Measurements from ENCODE around the gene SLC12A4.
"Not testable (repeated sequence)": the region's sequence is repeated elsewhere in the genome, so short reads cannot be mapped to it uniquely, and the experiment has no call there.

Gene SLC12A4

DNA sequence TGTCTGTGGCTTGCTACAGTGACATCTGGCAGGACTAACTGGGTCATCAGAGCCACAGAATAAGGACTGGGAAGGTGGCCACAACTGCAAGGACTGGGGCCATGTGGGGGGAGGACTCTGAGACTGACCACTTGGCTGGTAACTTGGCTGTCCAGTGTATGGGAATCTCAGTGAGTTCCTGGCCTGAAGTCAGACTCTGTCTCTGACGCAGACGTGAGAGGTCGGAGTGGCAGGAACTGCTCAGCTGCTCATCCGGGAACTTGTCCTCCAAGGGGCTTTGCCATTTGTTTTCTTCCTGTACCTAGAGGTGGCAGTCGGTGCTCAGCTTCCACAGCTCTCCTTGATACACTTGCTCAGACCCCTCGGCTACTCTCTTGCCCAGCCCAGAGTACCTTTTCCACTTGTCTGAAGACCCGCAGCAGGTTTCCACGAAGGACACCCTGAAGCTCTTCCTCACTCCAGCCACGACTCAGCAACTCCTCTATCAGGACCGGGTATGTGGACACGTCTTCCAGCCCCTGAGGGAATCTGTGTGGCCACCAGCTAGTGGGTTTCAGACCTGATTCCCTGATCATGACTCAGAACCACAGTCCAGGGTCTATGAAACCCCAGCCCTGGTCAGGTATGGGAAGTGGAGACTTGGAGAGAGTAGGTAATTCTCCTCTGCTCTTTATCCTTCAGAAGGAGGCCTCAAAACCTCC is 19.2 kb upstream of the SLC12A4 start:
- no peak for DNase-seq (ENCODE audit: low read depth)

DNA sequence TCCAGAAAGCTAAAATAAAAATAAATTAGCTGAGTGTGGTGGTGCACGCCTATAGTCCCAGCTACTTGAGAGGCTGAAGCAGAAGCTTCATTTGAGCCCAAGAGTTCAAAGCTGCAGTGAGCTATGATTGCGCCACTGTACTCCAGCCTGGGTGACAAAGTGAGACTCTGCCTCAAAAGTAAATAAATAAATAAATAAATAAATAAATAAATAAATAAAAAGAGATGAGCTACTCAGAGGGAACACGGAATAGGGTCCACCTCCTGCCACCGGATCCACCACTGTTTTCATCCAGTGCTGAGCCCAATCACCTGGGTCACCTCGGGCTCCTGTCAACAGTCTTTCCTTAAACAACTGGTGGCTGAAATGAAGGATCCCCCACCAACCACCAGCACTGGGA is 18.5 kb upstream of the SLC12A4 start:
- no peak for DNase-seq (ENCODE audit: low read depth)

DNA sequence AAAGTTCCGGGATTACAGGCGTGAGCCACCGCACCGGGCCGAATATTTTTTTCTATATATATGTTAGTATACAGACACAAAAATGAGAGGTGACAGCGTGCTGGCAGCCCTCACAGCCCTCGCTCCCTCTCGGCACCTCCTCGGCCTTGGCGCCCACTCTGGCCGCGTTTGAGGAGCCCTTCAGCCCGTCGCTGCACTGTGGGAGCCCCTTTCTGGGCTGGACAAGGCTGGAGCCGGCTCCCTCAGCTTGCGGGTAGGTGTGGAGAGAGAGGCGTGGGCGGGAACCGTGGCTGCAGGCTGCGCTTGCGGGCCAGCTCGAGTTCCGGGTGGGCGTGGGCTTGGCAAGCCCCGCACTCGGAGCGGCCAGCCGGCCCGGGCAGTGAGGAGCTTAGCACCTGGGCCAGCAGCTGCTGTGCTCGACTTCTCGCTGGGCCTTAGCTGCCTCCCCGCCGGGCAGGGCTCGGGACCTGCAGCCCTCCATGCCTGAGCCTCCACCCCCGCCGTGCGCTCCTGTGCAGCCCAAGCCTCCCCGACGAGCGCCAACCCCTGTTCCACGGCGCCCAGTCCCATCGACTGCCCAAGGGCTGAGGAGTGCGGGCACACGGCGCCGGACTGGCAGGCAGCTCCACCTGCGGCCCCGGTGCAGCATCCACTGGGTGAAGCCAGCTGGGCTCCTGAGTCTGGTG is 13.7 kb upstream of the SLC12A4 start:
- no peak for DNase-seq (ENCODE audit: low read depth)

DNA sequence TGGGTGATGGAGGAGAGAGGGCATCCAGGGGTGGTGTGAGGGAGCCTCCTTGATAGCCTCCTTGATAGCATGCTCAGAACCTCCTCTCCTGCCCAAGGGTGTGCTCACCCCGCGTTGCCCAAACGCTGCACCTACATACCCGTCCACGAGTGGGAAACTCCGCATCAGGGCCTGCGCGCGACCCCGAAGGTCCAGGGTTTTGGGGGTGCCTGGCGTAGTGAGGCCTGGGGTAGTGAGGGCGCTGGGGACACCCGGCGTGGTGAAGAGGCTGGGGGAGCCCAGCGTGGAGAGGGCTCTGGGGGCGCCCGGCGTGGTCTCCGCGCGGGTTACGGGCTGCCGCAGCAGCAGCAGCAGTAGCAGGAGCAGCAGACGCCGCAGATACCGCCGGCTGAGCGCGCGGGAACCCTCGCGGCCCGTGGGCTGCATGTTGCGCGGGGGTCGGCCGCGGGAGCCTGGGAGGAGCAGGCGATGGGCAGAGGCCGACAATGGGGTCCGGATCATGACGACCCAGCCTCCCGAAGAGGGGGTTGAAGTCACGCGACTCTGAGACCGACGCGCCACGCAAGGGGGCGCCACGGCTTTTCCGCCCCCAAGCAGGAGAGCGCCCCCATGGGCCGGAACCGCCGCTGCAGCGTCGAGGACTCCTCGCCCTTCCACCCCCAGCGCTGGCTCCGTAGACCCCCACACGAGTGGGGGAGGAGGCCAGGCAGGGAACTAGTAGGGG is 11.7 kb upstream of the SLC12A4 start, which contains the start of gene DPEP3:
TSS of gene DPEP3 (minus strand) at position 545 of the 724 bp plus-strand sequence. CDS start at position 426, 119 bp downstream.
- DNase-seq (ENCODE audit: low read depth), result no peak

DNA sequence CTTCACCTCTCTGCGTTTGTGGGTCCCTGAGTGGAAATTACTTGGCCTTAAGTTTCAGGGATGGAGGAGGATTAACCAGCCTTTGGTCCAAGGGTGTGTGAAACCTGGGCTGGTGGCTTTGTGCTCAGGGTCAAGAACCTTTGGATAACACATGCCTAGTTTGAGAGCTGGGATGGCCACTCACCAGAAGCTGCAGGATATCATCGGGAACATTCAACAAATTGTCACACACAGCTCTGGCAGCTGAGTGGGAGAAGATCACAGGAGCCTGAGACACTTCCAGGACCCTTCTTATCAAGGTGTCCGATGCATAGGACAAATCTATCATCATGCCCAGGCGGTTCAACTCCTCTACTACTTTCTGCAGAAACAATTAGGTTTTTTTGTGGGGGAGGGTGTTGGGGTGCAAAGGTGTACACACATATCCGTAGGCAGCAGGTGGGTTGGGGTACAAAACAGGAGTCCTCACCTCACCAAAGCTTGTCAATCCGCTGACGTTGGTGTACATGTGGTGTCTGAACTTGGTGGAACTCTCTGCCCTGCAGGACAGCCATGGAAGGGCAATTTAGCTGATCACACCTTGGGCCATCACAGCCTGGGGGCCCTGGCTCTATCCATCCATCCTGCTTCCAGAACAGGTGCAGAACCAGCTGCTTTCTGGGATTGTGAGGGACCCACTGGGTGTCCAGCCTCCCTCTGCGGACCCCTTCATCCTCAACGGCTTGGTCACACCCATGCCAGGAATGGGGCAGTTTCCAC is 9.2 kb upstream of the SLC12A4 start:
- no peak for DNase-seq (ENCODE audit: low read depth)

DNA sequence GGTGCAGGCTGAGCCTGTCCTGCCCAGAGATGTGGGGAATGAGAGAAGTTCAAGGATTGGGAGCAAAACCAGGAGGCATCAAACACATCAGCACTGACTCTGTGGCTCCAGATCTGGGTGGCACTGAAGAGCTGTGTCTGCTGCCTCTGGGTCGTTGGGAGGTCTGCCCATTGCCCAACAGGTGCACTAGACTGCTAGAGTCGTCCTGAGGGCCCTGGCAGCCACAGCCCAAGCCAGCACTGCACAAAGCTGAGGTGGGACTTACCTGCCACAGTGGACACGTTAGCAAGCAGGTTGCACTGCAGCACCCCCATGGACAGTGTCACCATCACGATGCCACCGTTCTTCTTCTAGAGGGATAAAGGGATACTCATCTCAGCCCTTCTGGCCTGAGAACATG is 8.6 kb upstream of the SLC12A4 start:
- no peak for DNase-seq (ENCODE audit: low read depth)

DNA sequence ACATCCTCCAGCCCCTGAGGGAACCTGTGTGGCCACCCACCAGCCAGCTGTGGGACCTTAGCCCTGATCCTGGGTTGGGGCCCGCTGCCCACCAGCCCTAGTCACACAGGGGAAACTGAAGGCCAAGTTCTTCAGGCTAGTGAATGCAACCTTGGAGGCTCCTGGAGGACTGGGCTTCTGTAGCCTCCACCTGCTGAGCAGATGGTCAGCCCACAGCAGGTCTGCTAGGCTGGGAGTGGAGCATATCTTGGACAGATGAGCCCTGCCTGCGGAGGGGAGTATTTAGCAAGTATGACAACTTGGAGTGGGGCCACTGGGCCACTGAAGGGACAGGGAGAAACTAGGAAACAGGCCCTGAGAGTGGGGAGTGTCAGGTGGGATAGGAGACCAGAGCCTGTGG is 7.8 kb upstream of the SLC12A4 start:
- no peak for DNase-seq (ENCODE audit: low read depth)

DNA sequence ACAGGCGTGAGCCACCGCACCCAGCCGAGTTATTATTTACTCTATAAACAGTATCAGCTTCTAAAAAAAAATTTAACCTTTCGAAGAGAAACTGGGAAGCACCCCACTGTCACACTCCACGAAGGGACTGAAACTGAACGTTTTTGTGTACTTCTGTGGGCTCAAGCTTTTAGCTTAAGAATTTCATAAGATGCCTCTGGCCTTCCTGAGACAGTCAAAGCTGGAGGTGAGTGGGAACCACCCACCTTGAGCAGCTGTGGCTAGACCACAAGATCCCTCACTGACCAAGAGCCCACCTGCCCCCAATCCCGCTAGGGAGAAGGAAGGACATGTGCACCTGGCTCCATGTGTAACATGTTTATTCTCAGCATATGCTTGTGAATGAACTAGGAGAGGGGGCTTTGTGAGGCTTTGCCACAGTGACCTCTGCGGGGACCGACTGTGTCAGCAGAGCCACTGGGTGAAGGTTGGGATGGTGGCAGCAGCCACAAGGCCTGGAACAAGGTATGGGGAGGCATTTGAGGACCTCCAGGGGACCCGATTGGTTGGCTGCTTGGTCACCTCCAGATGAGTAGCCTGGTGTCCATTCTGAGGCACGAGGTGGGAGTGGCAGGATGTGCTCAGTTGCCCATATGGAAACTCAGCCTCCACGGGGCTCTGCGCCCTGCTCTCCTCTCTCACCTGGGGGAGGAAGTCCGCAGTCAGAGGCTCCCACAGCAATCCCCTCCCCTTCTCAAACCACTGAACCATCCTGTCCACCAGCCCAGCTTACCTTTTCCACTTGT is 7.1 kb upstream of the SLC12A4 start:
- DNase-seq (ENCODE audit: low read depth), result no peak

DNA sequence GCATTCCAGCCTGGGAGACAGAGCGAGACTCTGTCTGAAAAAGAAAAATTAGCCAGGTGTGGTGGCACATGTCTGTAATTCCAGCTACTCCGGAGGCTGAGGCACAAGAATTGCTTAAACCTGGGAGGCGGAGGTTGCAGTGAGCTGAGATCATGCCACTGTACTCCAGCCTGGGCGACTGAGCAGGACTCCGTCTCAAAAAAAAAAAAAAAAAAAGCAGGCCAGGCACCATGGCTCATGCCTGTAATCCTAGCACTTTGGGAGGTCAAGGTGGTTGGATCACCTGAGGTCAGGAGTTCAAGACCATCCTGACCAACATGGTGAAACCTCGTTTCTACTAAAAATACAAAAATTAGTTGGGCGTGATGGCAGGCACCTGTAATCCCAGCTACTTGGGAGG is 3.8 kb upstream of the SLC12A4 start:
- not testable (repeated sequence) for DNase-seq (ENCODE audit: low read depth)

DNA sequence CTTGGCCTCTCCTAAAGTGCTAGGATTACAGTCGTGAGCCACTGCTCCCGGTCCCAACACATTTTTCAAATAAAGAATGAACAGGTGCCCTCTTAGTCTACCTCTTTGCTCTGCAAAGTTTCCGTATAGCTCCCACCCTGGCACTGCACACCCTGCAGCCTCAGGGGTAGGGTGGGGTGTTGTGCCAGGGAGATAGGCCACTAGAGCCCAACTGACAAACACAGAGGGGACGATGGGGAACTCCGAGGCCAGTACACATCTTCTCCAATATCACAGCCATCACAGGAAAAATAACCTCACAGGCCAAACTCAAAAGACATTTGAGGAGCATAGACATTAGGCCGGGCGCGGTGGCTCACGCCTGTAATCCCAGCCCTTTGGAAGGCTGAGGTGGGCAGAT is 2.7 kb upstream of the SLC12A4 start:
- DNase-seq (ENCODE audit: low read depth), result no peak

DNA sequence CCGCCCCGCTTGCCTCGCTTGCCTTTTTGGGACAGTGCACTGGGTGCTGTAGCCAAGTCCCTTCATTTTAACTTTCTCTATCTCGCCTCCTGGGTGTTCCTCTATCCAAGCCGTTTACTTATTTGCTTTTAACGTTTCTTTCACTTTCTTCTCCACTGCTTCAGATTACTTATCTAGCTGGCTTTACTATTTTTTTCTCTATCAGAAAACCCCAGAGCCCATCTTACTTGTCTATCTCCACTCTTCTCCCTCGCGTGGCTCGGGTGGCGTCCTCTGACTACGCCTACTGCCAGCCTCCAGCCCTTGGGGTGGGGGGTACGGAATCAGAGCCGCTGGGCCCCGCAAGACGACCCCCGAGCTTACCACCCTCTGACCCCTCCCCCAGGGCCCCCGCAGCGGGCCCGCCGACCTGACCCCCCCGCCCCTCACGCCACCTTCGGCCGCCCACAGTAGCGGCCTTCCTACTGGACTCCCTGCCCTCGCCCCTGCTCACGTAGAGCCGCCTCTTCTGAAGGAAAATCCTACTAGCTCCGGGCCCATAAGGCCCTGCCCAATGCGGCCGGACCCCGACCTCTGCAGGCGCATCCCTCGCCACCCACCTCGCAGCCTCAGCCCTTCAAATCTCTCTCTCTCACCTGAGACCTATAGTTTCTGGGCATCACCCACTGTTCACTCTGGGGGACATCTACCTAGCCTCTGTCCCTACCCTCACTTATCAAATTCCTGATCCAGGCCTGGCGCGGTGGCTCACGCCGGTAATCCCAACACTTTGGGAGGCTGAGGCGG is 1.0 kb upstream of the SLC12A4 start:
- DNase-seq (ENCODE audit: low read depth), result no peak

DNA sequence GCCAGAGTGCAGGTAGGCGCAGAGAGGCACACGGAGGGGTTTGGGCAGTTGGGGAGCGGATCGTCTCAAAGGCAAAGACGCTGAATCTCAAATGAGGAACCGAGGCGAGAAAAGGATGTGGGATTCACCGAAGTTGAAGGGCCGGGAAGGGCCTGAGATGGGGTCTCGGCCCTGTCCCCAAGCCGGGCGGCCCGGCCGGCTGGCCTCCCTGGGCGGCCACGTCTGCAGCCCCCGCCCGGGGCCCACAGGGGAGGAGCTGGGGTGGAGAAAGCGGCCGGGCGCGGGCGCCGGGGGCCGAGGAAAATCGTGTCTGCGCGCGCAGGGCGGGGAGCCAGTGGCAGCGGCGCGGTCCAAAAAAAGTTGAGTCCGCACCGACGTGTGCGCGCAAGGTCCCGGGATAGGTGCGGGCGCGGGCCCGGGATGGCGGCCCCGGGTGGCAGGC is 458 bp downstream of the SLC12A4 start:
- DNase-seq (ENCODE audit: low read depth), result no peak

DNA sequence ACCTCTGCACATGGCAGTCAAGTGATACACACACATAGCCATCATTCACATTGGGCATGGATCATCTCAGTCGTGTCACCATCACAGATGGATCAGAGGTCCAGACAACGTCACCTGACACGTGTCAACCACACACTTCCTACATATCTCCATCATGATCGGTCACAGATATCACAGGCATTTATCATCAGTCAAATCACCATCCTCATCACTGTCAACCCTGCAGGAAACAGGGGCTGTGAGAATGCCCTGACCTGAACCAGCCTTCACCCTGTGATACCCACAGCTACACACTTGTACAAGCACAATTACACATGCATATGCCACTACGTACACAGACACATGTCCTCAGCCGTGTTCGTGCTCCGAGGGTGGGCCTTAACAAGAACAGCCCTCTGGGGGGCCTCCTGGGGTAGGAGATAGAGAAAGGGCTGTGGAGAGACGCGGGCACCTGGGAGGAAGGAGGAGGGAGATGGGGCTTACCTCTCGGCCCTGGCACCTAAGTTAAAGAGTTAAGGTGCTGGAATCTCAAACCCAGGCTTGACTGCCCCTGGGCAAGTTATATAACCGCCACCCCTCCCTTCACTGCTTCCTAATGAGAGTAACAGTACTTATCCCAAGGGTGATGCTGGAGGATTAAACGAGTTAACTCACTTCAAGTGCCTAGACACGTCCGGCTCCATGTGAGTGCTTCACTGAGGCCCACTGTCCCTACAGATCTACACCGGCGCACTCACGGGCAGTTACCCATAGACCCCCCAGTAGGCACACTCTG is 1.1 kb downstream of the SLC12A4 start:
- DNase-seq (ENCODE audit: low read depth), result no peak

DNA sequence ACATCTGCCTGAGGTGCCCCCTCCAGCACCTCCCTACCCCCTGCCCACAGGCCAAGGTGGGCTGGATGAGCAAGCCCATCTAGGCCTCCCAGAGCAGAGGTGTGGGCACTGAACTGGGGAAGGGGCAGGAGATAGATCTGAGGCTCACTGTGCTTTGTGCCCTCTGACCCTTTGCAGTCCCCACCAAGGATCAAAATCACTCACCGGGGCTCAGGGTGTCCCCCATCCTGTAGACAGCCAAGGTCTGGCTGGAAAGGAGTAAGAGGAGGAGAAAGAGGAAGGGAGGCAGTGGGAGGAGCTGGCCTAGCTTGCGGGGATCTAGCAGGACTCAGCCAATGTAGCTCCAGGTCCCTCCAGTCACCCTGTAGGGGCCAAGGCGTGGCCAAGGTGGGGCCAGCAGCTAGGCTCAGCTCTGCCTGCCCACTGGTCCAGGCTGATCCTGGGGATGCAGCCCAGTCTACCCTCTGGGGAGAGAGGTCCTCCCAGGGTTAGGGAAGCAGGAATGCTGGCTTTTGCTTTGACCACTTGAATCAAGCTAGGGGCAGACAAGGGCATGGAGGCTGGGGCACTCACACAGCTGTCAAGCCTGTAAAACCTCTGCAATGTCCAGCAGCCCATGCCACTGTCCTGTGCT is 1.8 kb downstream of the SLC12A4 start:
- no peak for DNase-seq (ENCODE audit: low read depth)

DNA sequence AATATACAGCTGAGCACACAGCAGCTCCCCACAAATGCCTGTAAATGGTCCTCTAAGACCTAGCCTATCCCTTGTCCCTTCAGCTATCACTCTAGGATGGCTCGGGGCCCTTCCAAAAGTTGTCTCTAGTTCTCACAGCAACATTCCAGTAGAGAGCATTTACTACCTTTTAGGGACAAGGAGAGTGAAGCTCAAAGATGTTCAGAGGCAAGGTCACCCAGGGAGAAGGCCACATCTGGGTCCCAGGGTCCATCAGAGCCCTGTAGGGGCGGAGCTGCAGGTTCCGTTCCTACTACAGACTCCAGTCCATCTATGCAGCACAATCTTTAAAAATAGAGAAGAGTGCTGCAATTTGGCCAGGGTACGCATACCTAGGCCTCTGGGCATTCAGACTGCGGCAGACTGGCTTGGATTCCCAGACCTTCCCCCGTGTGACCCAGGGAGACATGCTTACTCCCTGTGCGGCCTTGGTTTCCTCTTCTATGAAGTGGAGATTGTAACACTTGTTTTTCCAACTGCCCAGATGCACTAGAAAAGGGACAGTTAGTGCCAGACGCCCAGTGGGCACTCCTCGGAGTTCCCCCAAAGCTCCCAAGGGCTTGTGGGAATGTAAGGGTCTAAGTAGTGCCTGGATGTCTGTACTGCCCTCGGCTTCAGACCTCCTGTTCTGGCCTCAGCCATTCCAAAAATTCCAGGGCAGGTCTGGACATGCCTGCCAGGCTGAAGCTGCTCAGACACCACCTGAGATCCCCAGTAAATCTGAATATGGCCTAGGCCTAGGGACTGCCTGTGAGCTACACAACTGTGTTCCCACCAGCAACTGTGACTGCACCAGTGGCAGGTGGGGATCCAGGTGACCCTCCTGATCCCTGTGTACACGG is 2.5 kb downstream of the SLC12A4 start:
- DNase-seq (ENCODE audit: low read depth), result no peak

DNA sequence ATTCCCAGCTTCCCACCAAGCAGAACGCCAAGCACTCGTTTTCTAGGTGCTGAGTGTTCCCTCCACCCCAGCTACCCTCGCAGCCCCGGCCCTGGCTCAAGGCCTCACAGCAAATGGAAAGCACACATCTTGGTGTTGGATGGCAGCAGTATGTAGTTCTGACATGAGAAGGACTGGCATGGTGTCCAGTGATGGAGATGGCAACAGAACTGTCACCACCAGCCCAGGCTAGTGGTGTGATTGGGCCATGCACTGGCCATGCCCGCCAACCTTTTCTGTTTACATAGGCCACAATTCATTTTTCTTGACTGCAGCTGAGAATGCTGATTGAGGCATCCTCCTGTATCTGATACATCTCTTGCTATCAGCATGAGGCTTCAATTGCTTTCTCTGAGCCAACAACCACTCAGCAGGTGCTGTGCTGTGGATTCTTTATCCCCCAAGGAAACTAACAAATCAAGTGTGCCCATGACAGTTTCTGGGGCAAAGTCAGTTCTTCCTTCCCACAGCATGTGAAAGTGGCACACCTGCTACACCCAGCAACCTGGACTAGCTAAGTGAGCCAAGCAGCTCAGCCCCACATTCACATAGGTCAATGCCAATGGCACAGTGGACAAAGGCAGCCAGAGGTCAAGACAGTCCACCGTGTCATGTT is 3.8 kb downstream of the SLC12A4 start:
- no peak for DNase-seq (ENCODE audit: low read depth)

DNA sequence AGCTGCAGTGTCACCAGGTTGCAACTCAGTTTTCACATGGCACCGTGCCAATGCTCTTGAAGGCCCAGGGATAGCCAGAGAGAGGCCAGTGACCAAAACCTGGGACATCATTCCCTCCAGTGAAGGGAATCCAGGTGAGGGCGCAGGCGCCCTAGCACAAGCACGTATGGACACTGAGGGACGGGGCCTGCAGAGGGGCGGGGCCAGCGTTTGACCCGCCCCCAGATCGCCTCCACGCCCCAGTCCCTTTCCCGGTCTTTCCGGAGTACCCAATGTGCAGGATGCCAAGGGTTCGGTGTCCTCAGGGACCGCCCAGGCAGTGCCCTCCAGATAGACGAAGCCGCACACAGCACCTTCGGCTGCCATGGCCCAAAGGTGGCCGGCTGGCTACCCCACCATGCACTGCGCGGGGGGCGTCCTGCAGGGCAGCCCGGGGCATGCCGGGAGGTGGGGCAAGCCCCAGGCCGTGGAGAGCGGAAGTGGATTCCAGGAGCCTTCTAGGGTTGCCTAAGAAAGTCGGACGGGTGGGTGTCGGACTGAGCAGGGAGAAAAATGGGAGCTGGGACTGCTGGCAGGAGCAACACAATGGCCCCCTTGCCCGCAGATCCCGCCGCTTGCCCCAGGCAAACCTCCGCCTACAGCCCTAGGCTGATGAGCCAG is 4.6 kb downstream of the SLC12A4 start:
- DNase-seq (ENCODE audit: low read depth), result no peak

Data from non-pigmented ciliary epithelial cell (primary cell).